HG03521 (cell line): ENCODE measurements around the gene PCDHGA4.
"Not testable (repeated sequence)": the region's sequence is repeated elsewhere in the genome, so short reads cannot be mapped to it uniquely, and the experiment has no call there.

Source experiments
- ATAC-seq: cut with Tn5 transposase; IDR thresholded peaks from one replicate; pipeline ENCODE4 v1.9.1; 2021; ENCODE audit warnings: mild to moderate bottlenecking, moderate library complexity; ENCODE audit not compliant: unreplicated experiment

Gene PCDHGA4

DNA sequence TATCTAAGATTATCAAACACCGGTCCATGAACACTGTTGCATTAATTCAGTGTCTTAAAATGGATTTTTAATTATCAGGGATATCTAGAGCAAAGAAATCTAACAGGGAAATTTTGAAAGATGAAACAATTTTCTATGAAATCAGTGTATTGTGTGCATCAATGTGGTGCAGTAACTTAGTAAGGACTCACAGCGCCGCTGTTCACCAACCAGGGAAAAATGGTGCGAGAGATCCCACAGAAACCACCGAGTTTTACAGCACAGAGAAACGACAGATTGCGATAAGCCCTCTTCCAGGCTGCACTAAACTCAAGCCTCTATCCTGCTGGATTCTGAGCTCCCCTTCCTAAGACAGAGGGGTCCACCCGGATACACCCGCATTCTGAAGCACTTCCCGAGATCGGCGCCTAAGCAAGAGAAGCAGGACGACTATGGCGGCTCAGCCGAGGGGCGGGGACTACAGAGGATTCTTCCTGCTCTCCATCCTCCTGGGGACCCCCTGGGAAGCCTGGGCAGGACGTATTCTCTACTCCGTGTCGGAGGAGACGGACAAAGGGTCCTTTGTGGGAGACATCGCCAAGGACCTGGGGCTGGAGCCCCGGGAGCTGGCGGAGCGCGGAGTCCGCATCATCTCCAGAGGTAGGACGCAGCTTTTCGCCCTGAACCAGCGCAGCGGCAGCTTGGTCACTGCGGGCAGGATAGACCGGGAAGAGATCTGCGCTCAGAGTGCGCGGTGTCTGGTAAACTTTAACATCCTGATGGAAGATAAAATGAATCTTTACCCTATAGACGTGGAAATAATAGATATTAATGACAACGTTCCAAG lies 27.9 kb downstream of the PCDHGA4 start, which contains the start of gene PCDHGA7:
TSS of gene PCDHGA7 (plus strand) at position 274 of the 826 bp plus-strand sequence. CDS start at position 432, 158 bp downstream.
- no peak for ATAC-seq

DNA sequence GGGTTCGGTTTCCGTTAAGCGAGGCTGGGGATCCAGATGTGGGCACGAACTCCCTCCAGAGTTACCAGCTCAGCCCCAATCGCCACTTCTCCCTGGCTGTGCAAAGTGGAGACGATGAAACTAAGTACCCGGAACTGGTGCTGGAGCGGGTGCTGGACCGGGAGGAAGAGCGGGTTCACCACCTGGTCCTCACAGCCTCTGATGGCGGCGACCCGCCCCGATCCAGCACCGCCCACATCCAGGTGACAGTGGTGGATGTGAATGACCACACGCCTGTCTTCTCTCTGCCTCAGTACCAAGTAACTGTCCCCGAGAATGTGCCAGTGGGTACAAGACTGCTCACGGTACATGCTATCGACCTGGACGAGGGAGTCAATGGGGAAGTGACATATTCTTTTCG lies 28.5 kb downstream of the PCDHGA4 start:
- no peak for ATAC-seq

DNA sequence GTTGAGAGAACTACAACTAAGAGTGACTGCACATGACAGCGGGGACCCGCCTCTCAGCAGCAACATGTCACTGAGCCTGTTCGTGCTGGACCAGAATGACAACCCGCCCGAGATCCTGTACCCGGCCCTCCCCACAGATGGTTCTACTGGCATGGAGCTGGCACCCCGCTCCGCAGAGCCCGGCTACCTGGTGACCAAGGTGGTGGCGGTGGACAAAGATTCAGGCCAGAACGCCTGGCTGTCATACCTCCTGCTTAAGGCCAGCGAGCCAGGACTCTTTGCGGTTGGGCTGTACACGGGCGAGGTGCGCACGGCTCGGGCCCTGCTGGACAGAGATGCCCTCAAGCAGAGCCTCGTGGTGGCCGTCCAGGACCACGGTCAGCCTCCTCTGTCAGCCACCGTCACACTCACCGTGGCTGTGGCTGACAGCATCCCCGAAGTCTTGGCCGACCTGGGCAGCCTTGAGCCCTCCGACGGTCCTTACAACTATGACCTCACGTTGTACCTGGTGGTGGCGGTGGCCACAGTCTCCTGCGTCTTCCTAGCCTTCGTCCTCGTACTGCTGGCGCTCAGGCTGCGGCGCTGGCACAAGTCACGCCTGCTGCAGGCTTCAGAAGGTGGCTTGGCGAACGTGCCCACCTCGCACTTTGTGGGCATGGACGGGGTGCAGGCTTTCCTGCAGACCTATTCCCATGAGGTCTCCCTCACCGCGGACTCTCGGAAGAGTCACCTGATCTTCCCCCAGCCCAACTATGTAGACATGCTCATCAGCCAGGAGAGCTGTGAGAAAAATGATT lies 29.8 kb downstream of the PCDHGA4 start:
- ATAC-seq = no peak

DNA sequence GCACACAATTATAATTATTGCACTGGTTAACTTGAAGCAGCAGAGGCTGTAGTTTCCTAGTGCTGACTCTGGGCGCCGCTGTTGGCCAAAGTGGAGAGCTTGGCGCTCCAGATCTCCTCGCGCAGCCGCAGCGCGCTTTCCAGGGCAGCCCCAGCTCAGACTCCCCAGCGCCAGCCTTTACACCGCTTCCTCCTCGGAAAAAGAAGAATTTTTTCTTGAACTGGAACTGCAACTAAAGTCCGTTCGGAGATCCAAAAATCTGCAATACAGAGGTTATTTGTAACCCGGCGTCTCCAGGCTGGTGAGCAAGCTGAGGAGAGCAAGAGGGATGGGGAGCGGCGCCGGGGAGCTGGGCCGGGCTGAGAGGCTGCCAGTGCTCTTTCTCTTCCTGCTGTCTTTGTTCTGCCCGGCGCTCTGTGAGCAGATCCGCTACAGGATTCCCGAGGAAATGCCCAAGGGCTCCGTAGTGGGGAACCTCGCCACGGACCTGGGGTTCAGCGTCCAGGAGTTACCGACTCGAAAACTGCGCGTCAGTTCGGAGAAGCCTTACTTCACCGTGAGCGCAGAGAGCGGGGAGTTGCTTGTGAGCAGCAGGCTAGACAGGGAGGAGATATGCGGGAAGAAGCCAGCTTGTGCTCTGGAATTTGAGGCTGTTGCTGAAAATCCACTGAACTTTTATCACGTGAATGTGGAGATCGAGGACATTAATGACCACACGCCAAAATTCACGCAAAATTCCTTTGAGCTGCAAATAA lies 32.9 kb downstream of the PCDHGA4 start, which contains the start of gene PCDHGB4:
TSS of gene PCDHGB4 (plus strand) at position 142 of the 755 bp plus-strand sequence. CDS start at position 329, 187 bp downstream.
- peak; percentile 67 for ATAC-seq

DNA sequence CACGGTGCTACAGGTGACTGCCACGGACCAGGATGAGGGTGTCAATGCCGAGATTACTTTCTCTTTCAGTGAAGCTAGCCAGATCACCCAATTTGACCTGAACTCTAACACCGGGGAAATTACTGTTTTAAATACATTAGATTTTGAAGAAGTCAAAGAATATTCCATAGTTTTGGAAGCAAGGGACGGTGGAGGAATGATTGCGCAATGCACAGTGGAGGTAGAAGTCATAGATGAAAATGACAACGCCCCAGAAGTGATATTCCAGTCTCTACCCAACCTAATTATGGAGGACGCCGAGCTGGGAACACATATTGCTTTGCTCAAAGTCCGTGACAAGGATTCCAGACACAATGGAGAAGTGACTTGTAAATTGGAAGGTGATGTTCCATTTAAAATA lies 33.8 kb downstream of the PCDHGA4 start:
- ATAC-seq = no peak

DNA sequence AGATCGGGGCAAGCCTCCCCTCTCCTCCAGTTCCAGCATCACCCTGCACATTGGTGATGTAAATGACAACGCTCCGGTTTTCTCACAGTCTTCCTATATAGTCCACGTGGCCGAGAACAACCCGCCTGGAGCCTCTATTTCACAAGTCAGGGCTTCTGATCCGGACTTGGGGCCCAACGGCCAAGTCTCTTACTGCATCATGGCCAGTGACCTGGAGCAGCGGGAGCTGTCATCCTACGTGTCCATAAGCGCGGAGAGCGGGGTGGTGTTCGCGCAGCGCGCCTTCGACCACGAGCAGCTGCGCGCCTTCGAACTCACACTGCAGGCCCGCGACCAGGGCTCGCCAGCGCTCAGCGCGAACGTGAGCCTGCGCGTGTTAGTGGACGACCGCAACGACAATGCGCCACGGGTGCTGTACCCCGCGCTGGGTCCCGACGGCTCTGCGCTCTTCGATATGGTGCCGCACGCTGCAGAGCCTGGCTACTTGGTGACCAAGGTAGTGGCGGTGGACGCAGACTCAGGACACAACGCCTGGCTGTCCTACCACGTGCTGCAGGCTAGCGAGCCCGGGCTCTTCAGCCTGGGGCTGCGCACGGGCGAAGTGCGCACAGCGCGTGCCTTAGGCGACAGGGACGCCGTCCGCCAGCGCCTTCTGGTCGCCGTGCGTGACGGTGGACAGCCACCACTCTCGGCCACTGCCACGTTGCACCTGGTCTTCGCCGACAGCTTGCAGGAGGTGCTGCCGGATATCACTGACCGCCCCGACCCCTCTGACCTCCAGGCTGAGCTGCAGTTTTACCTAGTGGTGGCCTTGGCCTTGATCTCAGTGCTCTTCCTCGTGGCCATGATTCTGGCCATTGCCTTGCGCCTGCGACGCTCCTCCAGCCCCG lies 34.6 kb downstream of the PCDHGA4 start:
- ATAC-seq = no peak

DNA sequence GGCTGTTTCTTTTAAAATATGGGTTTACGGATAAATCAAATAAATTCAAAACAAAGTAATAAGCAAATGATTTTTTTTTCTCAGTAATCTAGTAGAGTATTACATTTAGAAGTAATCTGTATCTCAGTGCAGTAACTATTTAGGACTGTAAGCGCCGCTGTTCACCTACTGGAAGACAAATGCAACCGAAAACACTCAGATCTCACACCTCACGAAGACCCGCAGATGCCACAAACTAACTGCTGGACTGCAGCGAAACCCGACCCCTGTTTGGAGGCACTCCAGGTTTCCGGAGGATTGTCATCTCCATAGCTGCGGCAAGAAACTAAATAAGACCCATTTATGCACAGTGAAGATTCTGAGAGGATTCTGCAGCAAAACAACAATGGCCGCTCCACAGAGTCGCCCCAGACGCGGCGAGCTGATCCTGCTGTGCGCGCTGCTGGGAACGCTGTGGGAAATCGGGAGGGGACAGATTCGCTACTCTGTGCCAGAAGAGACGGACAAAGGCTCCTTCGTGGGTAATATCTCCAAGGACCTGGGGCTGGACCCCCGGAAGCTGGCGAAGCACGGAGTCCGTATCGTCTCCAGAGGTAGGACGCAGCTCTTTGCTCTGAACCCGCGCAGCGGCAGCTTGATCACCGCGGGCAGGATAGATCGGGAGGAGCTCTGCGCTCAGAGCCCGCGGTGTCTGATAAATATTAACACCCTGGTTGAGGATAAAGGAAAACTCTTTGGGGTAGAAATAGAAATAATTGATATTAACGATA lies 37.8 kb downstream of the PCDHGA4 start, which contains the start of gene PCDHGA8:
TSS of gene PCDHGA8 (plus strand) at position 205 of the 770 bp plus-strand sequence. CDS start at position 386, 181 bp downstream.
- no peak for ATAC-seq

DNA sequence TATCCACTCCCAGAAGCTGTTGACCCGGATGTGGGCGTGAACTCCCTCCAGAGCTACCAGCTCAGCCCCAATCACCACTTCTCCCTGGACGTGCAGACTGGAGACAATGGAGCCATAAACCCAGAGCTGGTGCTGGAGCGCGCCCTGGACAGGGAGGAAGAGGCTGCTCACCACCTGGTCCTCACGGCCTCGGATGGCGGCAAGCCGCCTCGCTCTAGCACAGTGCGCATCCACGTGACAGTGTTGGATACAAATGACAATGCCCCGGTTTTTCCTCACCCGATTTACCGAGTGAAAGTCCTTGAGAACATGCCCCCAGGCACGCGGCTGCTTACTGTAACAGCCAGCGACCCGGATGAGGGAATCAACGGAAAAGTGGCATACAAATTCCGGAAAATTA lies 38.4 kb downstream of the PCDHGA4 start:
- ATAC-seq = no peak

DNA sequence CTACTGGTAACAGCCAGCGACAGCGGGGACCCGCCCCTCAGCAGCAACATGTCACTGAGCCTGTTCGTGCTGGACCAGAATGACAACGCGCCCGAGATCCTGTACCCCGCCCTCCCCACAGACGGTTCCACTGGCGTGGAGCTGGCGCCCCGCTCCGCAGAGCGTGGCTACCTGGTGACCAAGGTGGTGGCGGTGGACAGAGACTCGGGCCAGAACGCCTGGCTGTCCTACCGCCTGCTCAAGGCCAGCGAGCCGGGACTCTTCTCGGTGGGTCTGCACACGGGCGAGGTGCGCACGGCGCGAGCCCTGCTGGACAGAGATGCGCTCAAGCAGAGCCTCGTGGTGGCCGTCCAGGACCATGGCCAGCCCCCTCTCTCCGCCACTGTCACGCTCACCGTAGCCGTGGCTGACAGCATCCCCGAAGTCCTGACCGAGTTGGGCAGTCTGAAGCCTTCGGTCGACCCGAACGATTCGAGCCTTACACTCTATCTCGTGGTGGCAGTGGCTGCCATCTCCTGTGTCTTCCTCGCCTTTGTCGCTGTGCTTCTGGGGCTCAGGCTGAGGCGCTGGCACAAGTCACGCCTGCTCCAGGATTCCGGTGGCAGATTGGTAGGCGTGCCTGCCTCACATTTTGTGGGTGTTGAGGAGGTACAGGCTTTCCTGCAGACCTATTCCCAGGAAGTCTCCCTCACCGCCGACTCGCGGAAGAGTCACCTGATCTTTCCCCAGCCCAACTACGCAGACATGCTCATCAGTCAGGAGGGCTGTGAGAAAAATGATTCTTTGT lies 39.8 kb downstream of the PCDHGA4 start:
- ATAC-seq = not testable (repeated sequence)

DNA sequence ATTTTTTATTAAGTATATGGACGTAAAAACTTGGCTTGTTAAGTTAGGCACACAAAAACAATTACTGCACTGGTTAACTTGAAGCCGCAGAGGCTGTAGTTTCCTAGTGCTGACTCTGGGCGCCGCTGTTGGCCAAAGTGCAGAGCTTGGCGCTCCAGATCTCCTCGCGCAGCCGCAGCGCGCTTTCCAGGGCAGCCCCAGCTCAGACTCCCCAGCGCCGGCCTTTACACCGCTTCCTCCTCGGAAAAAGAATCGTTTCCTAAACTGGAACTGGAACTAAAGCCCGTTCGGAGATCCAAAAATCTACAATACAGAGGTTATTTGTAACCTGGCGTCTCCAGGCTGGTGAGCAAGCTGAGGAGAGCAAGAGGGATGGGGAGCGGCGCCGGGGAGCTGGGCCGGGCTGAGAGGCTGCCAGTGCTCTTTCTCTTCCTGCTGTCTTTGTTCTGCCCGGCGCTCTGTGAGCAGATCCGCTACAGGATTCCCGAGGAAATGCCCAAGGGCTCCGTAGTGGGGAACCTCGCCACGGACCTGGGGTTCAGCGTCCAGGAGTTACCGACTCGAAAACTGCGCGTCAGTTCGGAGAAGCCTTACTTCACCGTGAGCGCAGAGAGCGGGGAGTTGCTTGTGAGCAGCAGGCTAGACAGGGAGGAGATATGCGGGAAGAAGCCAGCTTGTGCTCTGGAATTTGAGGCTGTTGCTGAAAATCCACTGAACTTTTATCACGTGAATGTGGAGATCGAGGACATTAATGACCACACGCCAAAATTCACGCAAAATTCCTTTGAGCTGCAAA lies 43.1 kb downstream of the PCDHGA4 start, which contains the start of gene PCDHGB5:
TSS of gene PCDHGB5 (plus strand) at position 192 of the 796 bp plus-strand sequence. CDS start at position 373, 181 bp downstream.
- peak; percentile 97 for ATAC-seq

DNA sequence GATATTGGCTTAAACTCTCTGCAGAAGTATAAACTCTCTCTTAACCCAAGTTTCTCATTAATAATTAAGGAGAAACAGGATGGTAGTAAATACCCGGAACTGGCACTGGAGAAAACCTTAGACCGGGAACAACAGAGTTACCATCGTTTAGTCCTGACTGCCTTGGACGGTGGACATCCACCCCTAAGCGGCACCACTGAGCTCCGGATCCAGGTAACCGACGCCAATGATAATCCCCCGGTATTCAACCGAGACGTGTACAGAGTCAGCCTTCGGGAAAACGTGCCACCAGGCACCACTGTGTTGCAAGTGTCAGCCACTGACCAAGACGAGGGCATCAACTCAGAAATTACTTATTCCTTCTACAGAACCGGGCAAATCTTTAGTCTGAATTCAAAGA lies 43.8 kb downstream of the PCDHGA4 start:
- ATAC-seq = no peak

DNA sequence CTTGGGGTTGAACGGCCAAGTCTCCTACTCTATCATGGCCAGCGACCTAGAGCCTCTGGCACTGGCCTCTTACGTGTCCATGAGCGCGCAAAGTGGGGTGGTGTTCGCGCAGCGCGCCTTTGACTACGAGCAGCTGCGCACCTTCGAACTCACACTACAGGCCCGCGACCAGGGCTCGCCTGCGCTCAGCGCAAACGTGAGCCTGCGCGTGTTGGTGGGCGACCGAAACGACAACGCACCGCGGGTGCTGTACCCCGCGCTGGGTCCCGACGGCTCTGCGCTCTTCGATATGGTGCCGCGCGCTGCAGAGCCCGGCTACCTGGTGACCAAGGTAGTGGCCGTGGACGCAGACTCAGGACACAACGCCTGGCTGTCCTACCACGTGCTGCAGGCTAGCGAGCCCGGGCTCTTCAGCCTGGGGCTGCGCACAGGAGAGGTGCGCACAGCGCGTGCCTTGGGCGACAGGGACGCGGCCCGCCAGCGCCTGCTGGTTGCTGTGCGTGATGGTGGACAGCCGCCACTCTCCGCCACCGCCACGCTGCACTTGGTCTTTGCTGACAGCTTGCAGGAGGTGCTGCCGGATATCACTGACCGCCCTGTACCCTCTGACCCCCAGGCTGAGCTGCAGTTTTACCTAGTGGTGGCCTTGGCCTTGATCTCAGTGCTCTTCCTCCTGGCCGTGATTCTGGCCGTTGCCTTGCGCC lies 44.9 kb downstream of the PCDHGA4 start:
- no peak for ATAC-seq

DNA sequence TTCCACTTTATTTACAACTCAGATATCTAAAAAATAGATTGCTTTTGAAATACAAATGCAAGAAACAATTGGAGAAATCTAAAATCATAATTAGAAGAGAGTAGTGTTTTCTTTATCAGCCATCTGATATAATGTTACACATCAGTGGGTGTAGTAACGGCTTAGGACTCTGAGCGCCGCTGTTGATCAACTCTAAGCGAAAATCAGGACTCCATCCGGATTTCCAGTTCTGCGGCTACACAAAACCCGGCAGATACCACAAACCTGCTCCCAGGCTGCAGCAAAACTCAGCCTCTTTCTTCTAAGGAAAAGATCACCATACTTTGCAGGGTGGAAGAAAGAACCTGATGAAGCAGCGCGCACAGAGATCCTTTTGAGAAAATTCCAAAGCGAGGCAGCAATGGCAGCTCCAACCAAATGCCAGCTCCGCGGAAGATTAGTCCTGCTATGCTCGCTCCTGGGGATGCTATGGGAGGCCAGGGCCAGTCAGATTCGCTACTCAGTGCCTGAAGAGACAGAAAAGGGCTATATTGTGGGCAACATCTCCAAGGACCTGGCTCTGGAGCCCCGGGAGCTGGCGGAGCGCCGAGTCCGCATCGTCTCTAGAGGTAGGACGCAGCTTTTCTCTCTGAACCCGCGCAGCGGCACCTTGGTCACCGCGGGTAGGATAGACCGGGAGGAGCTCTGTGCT lies 47.9 kb downstream of the PCDHGA4 start, which contains the start of gene PCDHGA9:
TSS of gene PCDHGA9 (plus strand) at position 226 of the 691 bp plus-strand sequence. CDS start at position 401, 175 bp downstream.
- ATAC-seq = no peak

DNA sequence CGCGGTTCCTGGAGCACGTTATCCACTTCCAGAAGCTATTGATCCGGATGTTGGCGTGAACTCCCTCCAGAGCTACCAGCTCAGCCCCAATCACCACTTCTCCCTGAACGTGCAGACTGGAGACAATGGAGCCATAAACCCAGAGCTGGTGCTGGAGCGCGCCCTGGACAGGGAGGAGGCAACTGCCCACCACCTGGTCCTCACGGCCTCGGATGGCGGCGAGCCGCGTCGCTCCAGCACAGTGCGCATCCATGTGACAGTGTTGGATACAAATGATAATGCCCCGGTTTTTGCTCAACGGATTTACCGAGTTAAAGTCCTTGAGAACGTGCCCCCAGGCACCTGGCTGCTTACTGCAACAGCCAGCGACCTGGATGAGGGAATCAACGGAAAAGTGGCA lies 48.6 kb downstream of the PCDHGA4 start:
- ATAC-seq = no peak
